Panc1 (cell line): ENCODE data around the gene GRK7.

Source experiments
- POLR2AphosphoS5 ChIP-seq: IDR thresholded peaks from 2 replicates; pipeline ENCODE4 v1.6.1; 2012; ENCODE audit warnings: mild to moderate bottlenecking, low read depth, low read length, moderate library complexity
- TF ChIP-seq, protein P1 (sequence below), 2 experiments: IDR thresholded peaks; 2 replicates each; pipeline ENCODE4 v1.6.1; 2011 to 2012; ENCODE audit warnings: low read depth in 2 of 2, control low read depth in 1 of 2, low read length in 1 of 2, mild to moderate bottlenecking in 1 of 2, moderate library complexity in 1 of 2; ENCODE audit not compliant: insufficient read depth in 1 of 2

- TF ChIP-seq POLR2AphosphoS5, result no peak
- TF ChIP-seq, protein P1, sequence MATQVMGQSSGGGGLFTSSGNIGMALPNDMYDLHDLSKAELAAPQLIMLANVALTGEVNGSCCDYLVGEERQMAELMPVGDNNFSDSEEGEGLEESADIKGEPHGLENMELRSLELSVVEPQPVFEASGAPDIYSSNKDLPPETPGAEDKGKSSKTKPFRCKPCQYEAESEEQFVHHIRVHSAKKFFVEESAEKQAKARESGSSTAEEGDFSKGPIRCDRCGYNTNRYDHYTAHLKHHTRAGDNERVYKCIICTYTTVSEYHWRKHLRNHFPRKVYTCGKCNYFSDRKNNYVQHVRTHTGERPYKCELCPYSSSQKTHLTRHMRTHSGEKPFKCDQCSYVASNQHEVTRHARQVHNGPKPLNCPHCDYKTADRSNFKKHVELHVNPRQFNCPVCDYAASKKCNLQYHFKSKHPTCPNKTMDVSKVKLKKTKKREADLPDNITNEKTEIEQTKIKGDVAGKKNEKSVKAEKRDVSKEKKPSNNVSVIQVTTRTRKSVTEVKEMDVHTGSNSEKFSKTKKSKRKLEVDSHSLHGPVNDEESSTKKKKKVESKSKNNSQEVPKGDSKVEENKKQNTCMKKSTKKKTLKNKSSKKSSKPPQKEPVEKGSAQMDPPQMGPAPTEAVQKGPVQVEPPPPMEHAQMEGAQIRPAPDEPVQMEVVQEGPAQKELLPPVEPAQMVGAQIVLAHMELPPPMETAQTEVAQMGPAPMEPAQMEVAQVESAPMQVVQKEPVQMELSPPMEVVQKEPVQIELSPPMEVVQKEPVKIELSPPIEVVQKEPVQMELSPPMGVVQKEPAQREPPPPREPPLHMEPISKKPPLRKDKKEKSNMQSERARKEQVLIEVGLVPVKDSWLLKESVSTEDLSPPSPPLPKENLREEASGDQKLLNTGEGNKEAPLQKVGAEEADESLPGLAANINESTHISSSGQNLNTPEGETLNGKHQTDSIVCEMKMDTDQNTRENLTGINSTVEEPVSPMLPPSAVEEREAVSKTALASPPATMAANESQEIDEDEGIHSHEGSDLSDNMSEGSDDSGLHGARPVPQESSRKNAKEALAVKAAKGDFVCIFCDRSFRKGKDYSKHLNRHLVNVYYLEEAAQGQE (IDR thresholded peaks at IDR 0.05; ENCODE audit: insufficient read depth in 1 of 2, low read depth in 2 of 2, low read length in 1 of 2), result no peak
Measured at GRCh38 chr3:141723255-141723654, 40.0 kb upstream of the GRK7 start.
